ENCODE data around the gene RRAD.

Gene RRAD

GRCh38 chr16:66918803-66919568 lies 6.3 kb downstream of the RRAD start, which contains the start of gene CDH16:
Gene CDH16 (minus strand): TSS chr16:66918885. CDS start chr16:66918065, 820 bp downstream.
- no peak within 1 kb of the TSS for H3K4me3 ChIP-seq
- H3K9me3 ChIP-seq (ENCODE audit: low read depth, low read length) = no peaks in the 10 kb centered on the region
- TF ChIP-seq FOXP2 (optimal IDR thresholded peaks at IDR 0.05; ENCODE audit: control extremely low read depth, extremely low read length, insufficient read depth) = no peak
- no peak for TF ChIP-seq POLR2AphosphoS5 (IDR thresholded peaks at IDR 0.05; ENCODE audit: borderline replicate concordance, low read depth, low read length)
- no peak for TF ChIP-seq EZH2 (IDR thresholded peaks at IDR 0.05)
- no peak within 1 kb of the TSS for H3K9ac ChIP-seq (ENCODE audit: insufficient read length)
- no peak for DNase-seq (ENCODE audit: low read depth, low spot score)
- H3K27ac ChIP-seq = no peak within 1 kb of the TSS
- no peaks in the 10 kb centered on the region for H3K36me3 ChIP-seq (ENCODE audit: insufficient read depth, low read length)

- H3K9me3 ChIP-seq (ENCODE audit: low read depth, low read length) = no peaks in the 10 kb centered on the region
- no peak overlapping the region for H3K9ac ChIP-seq (ENCODE audit: insufficient read length)
These were observed 7.0 kb downstream of the RRAD start for GRCh38 chr16:66918355-66918754.

GRCh38 chr16:66917741-66918140 lies 7.6 kb downstream of the RRAD start:
- H3K4me3 ChIP-seq = no peak overlapping the region
- no peaks in the 10 kb centered on the region for H3K36me3 ChIP-seq (ENCODE audit: insufficient read depth, low read length)
- H3K9me3 ChIP-seq (ENCODE audit: low read depth, low read length) = no peaks in the 10 kb centered on the region
- DNase-seq (ENCODE audit: low read depth, low spot score) = no peak
- TF ChIP-seq FOXP2 (optimal IDR thresholded peaks at IDR 0.05; ENCODE audit: control extremely low read depth, extremely low read length, insufficient read depth) (no peak), EZH2 (IDR thresholded peaks at IDR 0.05) (no peak), POLR2AphosphoS5 (IDR thresholded peaks at IDR 0.05; ENCODE audit: borderline replicate concordance, low read depth, low read length) (no peak)
- no peak overlapping the region for H3K9ac ChIP-seq (ENCODE audit: insufficient read length)
- no peak overlapping the region for H3K27ac ChIP-seq

More at GRCh38 chr16:66918355-66918754, 7.0 kb downstream of the RRAD start:
- no peaks in the 10 kb centered on the region for H3K36me3 ChIP-seq (ENCODE audit: insufficient read depth, low read length)
- no peak for TF ChIP-seq FOXP2 (optimal IDR thresholded peaks at IDR 0.05; ENCODE audit: control extremely low read depth, extremely low read length, insufficient read depth)
- TF ChIP-seq EZH2 (IDR thresholded peaks at IDR 0.05) = no peak
- TF ChIP-seq POLR2AphosphoS5 (IDR thresholded peaks at IDR 0.05; ENCODE audit: borderline replicate concordance, low read depth, low read length) = no peak
- H3K27ac ChIP-seq = no peak overlapping the region
- DNase-seq (ENCODE audit: low read depth, low spot score) = no peak
- H3K4me3 ChIP-seq = no peak overlapping the region

GRCh38 chr16:66916518-66916917 lies 8.8 kb downstream of the RRAD start:
- no peak overlapping the region for H3K9ac ChIP-seq (ENCODE audit: insufficient read length)
- H3K9me3 ChIP-seq (ENCODE audit: low read depth, low read length) = no peaks in the 10 kb centered on the region
- no peak for TF ChIP-seq EZH2 (IDR thresholded peaks at IDR 0.05)
- TF ChIP-seq POLR2AphosphoS5 (IDR thresholded peaks at IDR 0.05; ENCODE audit: borderline replicate concordance, low read depth, low read length) = no peak
- TF ChIP-seq FOXP2 (optimal IDR thresholded peaks at IDR 0.05; ENCODE audit: control extremely low read depth, extremely low read length, insufficient read depth) = no peak
- no peak overlapping the region for H3K4me3 ChIP-seq
- no peak for DNase-seq (ENCODE audit: low read depth, low spot score)
- no peak overlapping the region for H3K27ac ChIP-seq
- no peaks in the 10 kb centered on the region for H3K36me3 ChIP-seq (ENCODE audit: insufficient read depth, low read length)

- Histone ChIP-seq H3K9me3 (ENCODE audit: low read depth, low read length) (no peaks in the 10 kb centered on the region), H3K9ac (ENCODE audit: insufficient read length) (no peak overlapping the region), H3K27ac (no peak overlapping the region), H3K36me3 (ENCODE audit: insufficient read depth, low read length) (no peaks in the 10 kb centered on the region), H3K4me3 (no peak overlapping the region)
- TF ChIP-seq POLR2AphosphoS5 (IDR thresholded peaks at IDR 0.05; ENCODE audit: borderline replicate concordance, low read depth, low read length) (no peak), FOXP2 (optimal IDR thresholded peaks at IDR 0.05; ENCODE audit: control extremely low read depth, extremely low read length, insufficient read depth) (no peak), EZH2 (IDR thresholded peaks at IDR 0.05) (no peak)
- no peak for DNase-seq (ENCODE audit: low read depth, low spot score)
These were observed 10.3 kb downstream of the RRAD start for GRCh38 chr16:66915041-66915440.

GRCh38 chr16:66914541-66914940 lies 10.8 kb downstream of the RRAD start:
- no peak overlapping the region for H3K4me3 ChIP-seq
- no peak overlapping the region for H3K9ac ChIP-seq (ENCODE audit: insufficient read length)
- TF ChIP-seq FOXP2 (optimal IDR thresholded peaks at IDR 0.05; ENCODE audit: control extremely low read depth, extremely low read length, insufficient read depth) (no peak), EZH2 (IDR thresholded peaks at IDR 0.05) (no peak), POLR2AphosphoS5 (IDR thresholded peaks at IDR 0.05; ENCODE audit: borderline replicate concordance, low read depth, low read length) (no peak)
- no peaks in the 10 kb centered on the region for H3K9me3 ChIP-seq (ENCODE audit: low read depth, low read length)
- DNase-seq (ENCODE audit: low read depth, low spot score) = no peak
- H3K36me3 ChIP-seq (ENCODE audit: insufficient read depth, low read length) = no peaks in the 10 kb centered on the region
- no peak overlapping the region for H3K27ac ChIP-seq

- H3K27ac ChIP-seq = no peak overlapping the region
- TF ChIP-seq POLR2AphosphoS5 (IDR thresholded peaks at IDR 0.05; ENCODE audit: borderline replicate concordance, low read depth, low read length) = no peak
- no peak for TF ChIP-seq FOXP2 (optimal IDR thresholded peaks at IDR 0.05; ENCODE audit: control extremely low read depth, extremely low read length, insufficient read depth)
- no peak for TF ChIP-seq EZH2 (IDR thresholded peaks at IDR 0.05)
- H3K36me3 ChIP-seq (ENCODE audit: insufficient read depth, low read length) = no peaks in the 10 kb centered on the region
- DNase-seq (ENCODE audit: low read depth, low spot score) = no peak
- no peak overlapping the region for H3K4me3 ChIP-seq
- no peak overlapping the region for H3K9ac ChIP-seq (ENCODE audit: insufficient read length)
- H3K9me3 ChIP-seq (ENCODE audit: low read depth, low read length) = no peaks in the 10 kb centered on the region
These were observed 11.6 kb downstream of the RRAD start for GRCh38 chr16:66913711-66914110.

GRCh38 chr16:66913081-66913480 lies 12.3 kb downstream of the RRAD start:
- TF ChIP-seq EZH2 (IDR thresholded peaks at IDR 0.05) (no peak), POLR2AphosphoS5 (IDR thresholded peaks at IDR 0.05; ENCODE audit: borderline replicate concordance, low read depth, low read length) (no peak), FOXP2 (optimal IDR thresholded peaks at IDR 0.05; ENCODE audit: control extremely low read depth, extremely low read length, insufficient read depth) (no peak)
- no peak for DNase-seq (ENCODE audit: low read depth, low spot score)
- Histone ChIP-seq H3K4me3 (no peak overlapping the region), H3K27ac (no peak overlapping the region), H3K36me3 (ENCODE audit: insufficient read depth, low read length) (no peaks in the 10 kb centered on the region), H3K9me3 (ENCODE audit: low read depth, low read length) (no peaks in the 10 kb centered on the region), H3K9ac (ENCODE audit: insufficient read length) (no peak overlapping the region)

All from SK-N-MC (cell line).